ENCODE measurements around the gene ATG2A.

The ATG2A gene

DNA sequence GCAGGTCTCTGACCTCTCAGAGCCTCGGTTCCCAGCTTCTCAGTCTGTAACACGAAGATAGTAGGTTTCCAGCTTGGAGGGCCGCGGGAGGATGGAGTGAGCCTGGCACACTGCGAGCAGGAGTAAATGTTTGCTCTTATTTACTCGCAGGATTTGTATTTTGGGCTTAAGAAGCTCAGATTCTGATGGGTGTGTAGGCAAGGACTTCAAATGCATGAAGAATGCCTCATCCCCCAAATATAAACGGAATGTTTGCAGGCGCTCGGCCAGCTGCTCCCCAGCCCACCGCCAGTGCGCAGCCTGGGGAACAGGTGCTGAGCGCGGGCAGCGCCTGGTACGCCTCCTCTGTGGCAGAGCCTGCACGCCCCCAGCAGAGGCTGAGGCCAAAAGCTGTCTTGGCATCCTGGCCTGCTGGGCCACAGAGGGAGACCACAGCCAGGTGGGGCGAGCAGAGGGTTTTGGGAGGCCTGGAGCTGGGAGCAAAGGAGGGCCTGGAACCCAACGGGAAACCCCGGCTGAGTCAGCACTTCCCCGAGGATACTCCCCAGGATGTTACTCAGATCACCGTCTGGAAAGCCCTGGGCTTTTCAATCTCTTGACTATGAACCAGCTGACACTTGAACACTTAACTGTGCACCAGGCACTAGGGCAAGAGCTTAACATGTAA is 48.0 kb downstream of the ATG2A start:
- no peak for DNase-seq

DNA sequence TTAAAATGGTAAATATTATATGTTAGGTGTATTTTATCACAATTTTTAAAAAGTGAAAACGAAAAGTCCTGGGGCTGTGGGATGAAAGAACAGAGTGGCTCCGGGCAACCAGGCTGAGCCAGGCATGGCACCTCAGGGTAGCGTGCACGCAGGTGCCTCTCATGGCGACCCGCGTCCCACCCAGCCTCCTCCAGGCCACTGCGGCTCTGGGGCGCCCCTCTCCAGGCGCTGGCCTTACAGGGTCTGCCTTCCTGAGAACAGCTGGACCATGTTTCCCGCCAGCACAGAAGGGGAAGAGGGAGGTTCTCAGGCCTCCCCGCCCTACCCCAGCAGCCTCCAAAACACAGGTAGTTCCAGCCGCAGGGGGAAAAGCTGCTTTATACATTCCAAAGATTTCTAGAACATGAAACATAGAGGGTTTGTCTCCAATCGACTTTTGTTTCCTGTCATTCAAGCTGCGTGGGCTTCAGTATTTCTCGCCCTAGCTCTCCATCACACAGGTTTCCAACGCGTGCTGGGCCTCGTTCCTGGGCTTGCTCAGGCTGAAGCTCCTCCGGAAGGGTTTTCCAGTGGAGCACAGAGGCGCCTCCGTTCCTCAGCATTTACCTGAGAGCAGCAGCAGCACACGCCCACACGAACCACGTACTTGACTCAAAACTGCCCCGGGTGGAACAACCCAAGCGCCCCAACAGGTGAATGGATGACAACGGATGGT is 49.1 kb downstream of the ATG2A start:
- no peak for DNase-seq

DNA sequence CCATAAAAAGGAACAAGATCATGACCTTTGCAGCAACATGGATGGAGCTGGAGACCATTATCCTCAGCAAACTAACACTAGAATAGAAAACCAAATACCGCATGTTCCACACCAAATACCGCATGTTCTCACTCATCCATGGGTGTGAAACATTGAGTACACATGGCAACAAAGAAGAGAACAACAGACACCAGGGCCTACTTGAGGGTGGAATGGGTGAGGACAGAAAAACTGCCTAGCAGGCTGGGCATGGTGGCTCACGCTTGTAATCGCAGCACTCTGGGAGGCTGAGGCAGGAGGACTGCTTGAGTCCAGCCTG is 50.9 kb downstream of the ATG2A start:
- no peak for DNase-seq

- DNase-seq, result no peak
Measured at GRCh38 chr11:64865286-64866172, 51.5 kb downstream of the ATG2A start.

DNA sequence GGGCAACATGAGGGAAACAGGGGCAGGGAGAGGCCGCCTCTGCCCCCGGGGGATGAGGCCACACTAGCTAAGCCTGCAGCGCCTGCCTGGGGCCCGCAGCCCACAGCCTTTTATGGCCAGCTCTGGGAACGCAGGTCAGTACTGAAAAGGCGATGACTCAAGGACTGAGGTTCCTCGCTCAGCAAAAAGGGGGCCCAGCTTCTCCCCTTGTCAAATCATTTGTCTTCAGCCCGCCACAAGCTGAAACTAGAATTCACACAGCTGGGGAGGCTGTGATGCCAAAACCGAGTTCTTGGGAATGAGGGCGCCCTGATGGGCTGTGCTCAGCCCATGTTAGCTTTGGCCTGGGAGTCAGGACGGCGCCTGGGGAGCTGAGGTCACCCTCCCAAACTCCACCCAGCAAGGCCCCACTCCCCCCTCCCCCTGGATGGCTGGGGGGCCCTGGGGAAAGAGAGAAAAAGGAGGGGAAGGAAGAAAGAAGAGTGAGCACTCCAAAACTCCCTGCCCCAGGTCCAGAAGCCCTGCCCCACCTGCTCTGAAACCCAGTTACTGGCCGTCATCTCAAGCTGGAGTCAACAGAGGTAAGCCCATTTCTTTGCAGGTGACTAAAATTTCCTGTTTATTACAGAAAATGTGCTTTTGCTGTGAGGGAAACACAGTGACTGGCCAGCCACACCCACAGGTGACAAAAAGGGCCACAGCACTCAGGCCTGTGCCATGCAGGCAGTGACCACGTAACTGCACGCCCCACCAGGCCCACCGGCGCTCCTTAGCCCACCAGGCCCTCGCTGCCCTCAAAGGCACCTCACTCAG is 52.3 kb downstream of the ATG2A start:
- DNase-seq, result no peak

- DNase-seq, result no peak
Measured at GRCh38 chr11:64864135-64864472, 52.9 kb downstream of the ATG2A start.

GRCh38 chr11:64863391-64864060 is 53.5 kb downstream of the ATG2A start:
- DNase-seq, result no peak

- no peak for DNase-seq
Measured at GRCh38 chr11:64862987-64863390, 54.0 kb downstream of the ATG2A start.

DNA sequence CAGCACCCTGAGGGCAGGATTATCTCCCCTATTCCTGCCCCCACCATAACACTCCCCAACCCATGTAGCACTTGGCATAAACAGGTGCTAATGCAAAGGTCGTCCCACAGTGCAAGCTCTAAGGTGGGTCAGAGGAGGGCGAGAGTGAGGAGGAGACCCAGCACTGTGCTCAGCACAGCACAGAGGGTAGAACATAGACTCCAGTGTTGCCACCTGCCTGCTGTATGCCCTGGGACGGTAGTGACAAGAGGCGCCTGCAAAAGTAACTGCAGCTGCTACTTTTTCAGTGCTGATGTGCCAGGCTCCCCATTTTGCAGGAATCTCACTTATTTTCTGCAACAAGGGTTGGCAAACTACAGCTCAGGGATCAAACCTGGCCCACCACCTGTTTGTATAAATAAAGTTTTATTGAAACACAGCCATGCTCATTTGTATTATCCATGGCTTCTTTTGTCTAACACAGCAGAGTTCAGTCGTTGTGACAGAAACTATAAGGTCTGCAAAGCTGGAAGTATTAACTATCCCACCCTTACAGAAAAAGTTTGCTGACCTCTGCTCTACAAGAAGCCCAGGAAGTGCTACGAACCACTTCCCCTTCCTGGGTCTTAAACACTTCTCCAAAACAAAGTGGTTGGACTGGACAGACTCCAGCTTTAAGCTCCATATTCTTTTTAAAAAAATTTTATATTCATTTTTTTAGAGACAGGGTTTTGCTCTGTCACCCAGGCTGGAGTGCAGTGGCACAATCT is 55.6 kb downstream of the ATG2A start:
- peak; percentile 75 to 81 for DNase-seq

- peak; percentile 93 for DNase-seq
Measured at GRCh38 chr11:64859542-64860414, 57.2 kb downstream of the ATG2A start.

DNA sequence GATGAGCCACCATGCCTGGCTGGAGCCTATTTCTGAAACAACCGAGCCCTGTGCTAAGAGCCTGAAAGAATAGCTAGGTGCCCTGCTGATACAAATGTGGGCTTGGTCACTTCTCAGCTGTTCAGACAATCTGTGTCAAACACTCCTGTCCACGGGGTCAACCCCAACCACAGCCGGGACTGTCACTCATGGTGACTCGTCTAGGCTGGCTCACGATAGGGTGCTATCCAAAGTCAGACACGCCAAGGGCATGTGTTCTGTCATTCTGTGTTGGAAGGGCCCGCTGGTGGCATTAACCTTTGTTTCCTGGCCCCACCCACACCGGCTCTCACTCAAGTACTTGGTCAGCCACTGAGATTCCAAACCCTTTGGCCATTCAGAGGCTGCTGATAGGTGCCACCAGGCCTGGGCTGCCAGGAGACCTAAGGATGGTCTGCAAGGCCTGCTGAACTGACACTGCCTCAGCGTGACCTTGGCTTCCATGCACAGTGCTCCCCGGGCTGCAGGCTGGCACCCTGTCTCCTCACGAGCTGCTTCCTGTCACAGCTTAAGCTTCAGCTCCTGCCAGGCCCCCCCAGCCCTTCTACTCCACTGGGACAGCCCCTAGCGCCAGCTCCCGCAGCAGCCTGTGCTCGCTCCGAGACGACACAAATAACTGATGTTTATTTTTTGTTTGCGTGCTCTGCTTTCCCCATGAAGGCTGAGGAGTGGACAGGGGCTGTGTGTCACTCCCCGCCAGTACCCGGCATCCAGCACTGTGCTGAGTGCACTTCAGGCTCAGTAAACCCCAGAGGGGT is 58.3 kb downstream of the ATG2A start:
- DNase-seq, result peak; percentile 71 to 82

- no peak for DNase-seq
Measured at GRCh38 chr11:64857485-64857884, 59.5 kb downstream of the ATG2A start.

DNA sequence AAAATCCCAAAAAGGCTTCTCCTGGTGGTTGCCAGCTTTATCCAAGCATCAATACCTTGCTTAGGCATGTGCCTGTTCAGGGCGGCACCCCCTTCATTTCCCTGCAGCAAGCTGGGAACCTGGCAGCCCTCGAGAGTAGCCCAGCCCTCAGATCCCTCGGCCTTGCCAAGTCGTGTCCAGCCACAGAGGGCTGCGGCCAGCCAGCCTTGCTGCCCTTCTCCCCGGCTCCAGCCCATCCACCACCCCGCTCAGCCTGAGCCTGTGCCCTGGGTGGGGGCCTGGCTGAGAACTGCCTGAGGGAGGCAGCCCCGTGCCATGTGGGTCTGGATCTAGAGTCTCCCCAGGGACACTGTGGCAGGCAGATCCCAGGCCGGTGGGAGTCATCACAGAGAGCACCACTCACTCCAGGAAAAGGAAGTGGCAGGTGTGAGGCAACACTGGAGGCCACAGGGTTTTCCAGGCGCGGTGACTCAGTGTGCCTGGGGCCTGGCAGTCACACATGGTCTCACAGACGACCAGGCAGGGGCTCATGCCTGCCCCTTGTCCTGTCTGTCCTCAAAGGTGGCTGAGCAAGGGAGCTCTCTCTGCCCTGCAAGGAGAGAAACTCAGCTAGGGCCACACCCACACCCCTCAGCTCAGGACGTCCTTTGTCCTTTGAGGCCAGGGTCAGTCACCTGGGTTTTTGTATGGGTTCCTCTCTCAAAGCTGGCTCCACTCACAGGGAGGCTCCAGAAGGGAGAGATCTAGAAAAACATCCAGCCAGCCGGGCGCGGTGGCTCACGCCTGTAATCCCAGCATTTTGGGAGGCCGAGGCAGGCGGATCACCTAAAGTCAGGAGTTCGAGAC is 60.4 kb downstream of the ATG2A start:
- DNase-seq, result peak; percentile 68 to 83

GRCh38 chr11:64855596-64856304 is 61.3 kb downstream of the ATG2A start:
- no peak for DNase-seq

DNA sequence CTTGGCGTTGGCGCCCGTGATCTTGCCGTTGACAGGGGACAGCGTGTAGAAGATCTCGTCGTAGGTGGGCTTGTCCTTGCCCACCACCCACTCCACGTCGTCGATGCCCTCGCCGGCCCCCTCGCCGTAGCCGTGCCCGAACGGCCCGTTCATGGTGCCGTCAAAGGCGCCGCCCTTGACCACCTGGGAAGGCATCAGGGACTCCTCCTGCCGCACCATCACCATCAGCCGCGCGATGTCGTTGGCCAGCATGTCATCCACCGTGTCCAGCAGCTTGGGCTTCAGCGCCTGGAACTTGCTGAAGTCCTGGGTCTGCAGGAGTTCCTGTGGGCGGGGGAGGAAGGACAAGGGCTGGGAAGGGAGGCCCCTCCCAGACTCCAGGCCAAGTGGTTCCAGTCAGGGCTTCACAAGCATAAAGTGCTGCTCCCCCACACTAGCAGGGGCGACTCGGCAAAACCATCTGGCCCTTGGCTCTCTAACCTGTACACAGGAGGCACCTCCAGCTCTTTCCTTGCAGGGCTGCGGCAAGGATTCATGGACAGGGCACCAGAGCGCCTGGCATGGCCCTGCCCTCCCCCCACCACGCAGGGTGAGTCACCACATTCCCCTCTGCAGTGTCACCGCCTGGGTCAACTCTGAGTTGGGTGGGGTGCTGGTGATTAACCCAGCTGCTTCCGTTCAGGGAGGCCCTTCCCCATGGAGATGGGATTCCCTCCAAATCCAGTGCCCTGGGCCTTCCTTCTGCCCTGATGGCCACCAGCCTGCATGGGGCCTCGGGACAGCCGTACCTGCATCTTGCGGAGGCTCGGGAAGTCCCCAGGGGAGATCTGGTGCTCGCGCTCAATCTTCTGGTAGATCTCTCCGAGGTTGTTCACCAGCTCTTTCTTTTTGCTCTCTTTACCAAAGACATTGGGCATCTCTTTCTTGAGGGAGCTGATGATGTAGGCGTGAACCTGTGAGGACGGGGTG is 62.2 kb downstream of the ATG2A start:
- peak; percentile 21 to 30 for DNase-seq

DNA sequence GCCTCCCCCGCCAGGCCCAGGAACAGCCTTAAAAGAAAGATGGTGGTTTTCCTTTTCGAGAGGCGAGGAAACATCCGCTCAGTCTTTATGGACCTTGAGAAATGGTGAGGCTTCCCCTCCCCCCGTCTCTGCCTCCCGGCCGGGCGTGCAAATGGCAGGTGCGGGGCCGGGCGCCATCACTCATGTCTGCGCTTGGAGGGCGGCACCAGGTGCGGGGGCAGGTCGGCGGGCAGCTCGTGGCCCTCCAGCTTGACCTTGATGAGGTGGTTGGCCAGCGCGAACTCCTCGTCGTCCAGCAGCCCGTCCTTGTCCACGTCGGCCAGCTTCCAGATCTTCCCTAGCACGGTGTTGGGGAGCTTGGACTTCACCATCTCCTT is 62.9 kb downstream of the ATG2A start:
- no peak for DNase-seq

DNA sequence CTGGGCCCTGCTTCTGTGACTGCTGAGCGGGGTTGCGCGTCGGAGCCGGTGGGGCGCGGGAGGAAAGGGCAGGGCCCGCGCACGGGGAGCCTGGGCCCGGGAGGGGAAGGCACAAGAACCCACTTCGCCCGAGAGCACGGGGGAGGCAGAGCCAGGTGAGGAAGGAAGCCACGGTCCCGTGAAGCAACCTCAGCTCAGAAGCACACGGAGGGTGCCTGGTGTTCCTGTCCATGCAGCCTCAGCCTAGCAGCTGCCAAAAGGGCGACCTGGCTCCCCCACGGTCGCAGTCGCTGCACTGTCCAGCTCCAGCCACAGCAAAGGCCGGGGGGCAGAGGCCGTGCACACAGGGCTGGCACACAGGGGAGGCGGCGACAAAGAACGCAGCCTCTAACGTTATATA is 63.3 kb downstream of the ATG2A start:
- DNase-seq, result no peak

Data from Kasumi-1 (cell line).